Transverse colon (tissue), 4 donors: Measurements from ENCODE around the gene PNKD.

Source experiments
- EP300 ChIP-seq: sonication (generic); formaldehyde crosslinking; IDR thresholded peaks from one replicate; pipeline ENCODE4 v1.6.1; 2017; ENCODE audit warnings: antibody characterized with exemption, low read depth
- POLR2AphosphoS5 ChIP-seq, 3 donors: sonication (generic); formaldehyde crosslinking; IDR thresholded peaks; one replicate each; pipeline ENCODE4 v1.6.1; 2016; ENCODE audit warnings: antibody characterized with exemption in 3 of 3
- TF ChIP-seq, protein P1 (sequence below), 5 experiments: fragments of 200-600 bp in 3 of 5; fragments of 450-650 bp in 2 of 5; sonication (generic) in 3 of 5; IDR thresholded peaks; 1 replicate in 2 of 5; 2 replicates in 3 of 5; pipeline ENCODE4 v1.5.1; 2016 to 2017; ENCODE audit warnings: antibody characterized with exemption in 5 of 5, inconsistent platforms in 3 of 5, mild to moderate bottlenecking in 2 of 5, moderate library complexity in 1 of 5

- no peak for TF ChIP-seq POLR2AphosphoS5 (IDR thresholded peaks at IDR 0.05)
- TF ChIP-seq, protein P1, sequence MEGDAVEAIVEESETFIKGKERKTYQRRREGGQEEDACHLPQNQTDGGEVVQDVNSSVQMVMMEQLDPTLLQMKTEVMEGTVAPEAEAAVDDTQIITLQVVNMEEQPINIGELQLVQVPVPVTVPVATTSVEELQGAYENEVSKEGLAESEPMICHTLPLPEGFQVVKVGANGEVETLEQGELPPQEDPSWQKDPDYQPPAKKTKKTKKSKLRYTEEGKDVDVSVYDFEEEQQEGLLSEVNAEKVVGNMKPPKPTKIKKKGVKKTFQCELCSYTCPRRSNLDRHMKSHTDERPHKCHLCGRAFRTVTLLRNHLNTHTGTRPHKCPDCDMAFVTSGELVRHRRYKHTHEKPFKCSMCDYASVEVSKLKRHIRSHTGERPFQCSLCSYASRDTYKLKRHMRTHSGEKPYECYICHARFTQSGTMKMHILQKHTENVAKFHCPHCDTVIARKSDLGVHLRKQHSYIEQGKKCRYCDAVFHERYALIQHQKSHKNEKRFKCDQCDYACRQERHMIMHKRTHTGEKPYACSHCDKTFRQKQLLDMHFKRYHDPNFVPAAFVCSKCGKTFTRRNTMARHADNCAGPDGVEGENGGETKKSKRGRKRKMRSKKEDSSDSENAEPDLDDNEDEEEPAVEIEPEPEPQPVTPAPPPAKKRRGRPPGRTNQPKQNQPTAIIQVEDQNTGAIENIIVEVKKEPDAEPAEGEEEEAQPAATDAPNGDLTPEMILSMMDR (IDR thresholded peaks at IDR 0.05): no peak
- no peak for TF ChIP-seq EP300
Measured at GRCh38 chr2:218344755-218345417, 74.6 kb downstream of the PNKD start.
